A549 (cell line): Measurements from ENCODE around the gene SDF2L1. TPM values are rescaled to one million over a fixed set of nuclear protein-coding genes. Genes with fewer than 3 reads are reported as not detected.

Experiments
- ATAC-seq, 2 experiments: fragments of 200-7000 bp in 1 of 2; fragments of >200 bp in 1 of 2; cut with Nextera tagmentation in 1 of 2; cut with Tn5 transposase in 1 of 2; 3 replicates each; pipeline versions ENCODE4 v1.8.0 to v1.9.1; 2018 to 2020; ENCODE audit warnings: mild to moderate bottlenecking in 1 of 2, moderate library complexity in 1 of 2
- CTCF ChIA-PET: fragments of 300-600 bp; sonication (Branson Sonifier 250); formaldehyde crosslinking; extraction: SDS; loops from one replicate; lab custom pipeline; 2021; ENCODE audit warnings: antibody characterized with exemption, inconsistent platforms; lab: Yijun Ruan, JAX
- POLR2A ChIA-PET: fragments of 350-600 bp; formaldehyde crosslinking; extraction: SDS; loops from one replicate; lab custom pipeline; 2021; ENCODE audit warnings: antibody characterized with exemption, inconsistent platforms; lab: Yijun Ruan, JAX
- DNase-seq, 2 experiments: peaks; one replicate each; pipeline versions ENCODE4 v3.0.0 to v3.0.0-alpha.2; 2011 to 2016; ENCODE audit warnings: low read depth in 1 of 2, low spot score in 1 of 2
- FAIRE-seq: peaks from 2 replicates; lab custom pipeline; 2011; peaks lifted over from hg19 to GRCh38; lab: Jason Lieb, UNC
- H3K27ac ChIP-seq, 2 experiments: fragments of >200 bp; sonication (Bioruptor Twin); formaldehyde crosslinking; 3 replicates each; pipeline ENCODE4 v1.5.1; 2016 to 2017
- H3K4me1 ChIP-seq: fragments of >200 bp; sonication (Bioruptor Twin); formaldehyde crosslinking; 3 replicates; pipeline ENCODE4 v1.6.1; 2016
- H3K4me2 ChIP-seq: fragments of >200 bp; sonication (Bioruptor Twin); formaldehyde crosslinking; 3 replicates; pipeline ENCODE4 v1.6.1; 2016
- H3K4me3 ChIP-seq: fragments of >200 bp; sonication (Bioruptor Twin); formaldehyde crosslinking; 3 replicates; pipeline ENCODE4 v1.5.1; 2016
- H3K9me3 ChIP-seq: fragments of >200 bp; sonication (Bioruptor Twin); formaldehyde crosslinking; 3 replicates; pipeline ENCODE4 v1.6.1; 2016
- CEBPB ChIP-seq, 2 experiments: fragments of >200 bp in 1 of 2; sonication (Bioruptor Twin) in 1 of 2; formaldehyde crosslinking in 1 of 2; IDR thresholded peaks; 2 replicates each; pipeline ENCODE4 v1.6.1; 2012 to 2016
- CHD2 ChIP-seq: fragments of 150-350 bp; IDR thresholded peaks from 2 replicates; pipeline ENCODE4 v1.6.1; 2014; ENCODE audit warnings: low read length; ENCODE audit not compliant: partially characterized antibody
- ELK1 ChIP-seq: fragments of 150-350 bp; IDR thresholded peaks from 2 replicates; pipeline ENCODE4 v1.6.1; 2014; ENCODE audit warnings: low read depth, mild to moderate bottlenecking, low read length
- FOSB ChIP-seq: fragments of 250-450 bp; sonication (Bioruptor Pico); IDR thresholded peaks from 2 replicates; pipeline ENCODE4 v1.5.0; 2020; ENCODE audit warnings: mild to moderate bottlenecking, moderate library complexity
- HES2 ChIP-seq: fragments of >200 bp; sonication (Bioruptor Twin); formaldehyde crosslinking; IDR thresholded peaks from 2 replicates; pipeline ENCODE4 v1.6.1; 2016
- HEYL ChIP-seq: fragments of 250-450 bp; sonication (Bioruptor Pico); IDR thresholded peaks from 2 replicates; pipeline ENCODE4 v1.8.0; 2021; ENCODE audit warnings: mild to moderate bottlenecking, moderate library complexity
- HOXB5 ChIP-seq: fragments of 250-450 bp; sonication (Bioruptor Pico); IDR thresholded peaks from 2 replicates; pipeline ENCODE4 v1.5.0; 2020; ENCODE audit warnings: mild to moderate bottlenecking, moderate library complexity
- JUN ChIP-seq, 2 experiments: fragments of >200 bp; sonication (Bioruptor Twin); formaldehyde crosslinking; IDR thresholded peaks; 2 replicates in 1 of 2; 3 replicates in 1 of 2; pipeline ENCODE4 v1.6.1; 2016 to 2017
- KDM5A ChIP-seq: fragments of 200-600 bp; sonication (generic); IDR thresholded peaks from 2 replicates; pipeline ENCODE4 v1.6.1; 2016; ENCODE audit warnings: antibody characterized with exemption, mild to moderate bottlenecking
- MAFK ChIP-seq: fragments of 450-650 bp; IDR thresholded peaks from 2 replicates; pipeline ENCODE4 v1.6.1; 2014; ENCODE audit not compliant: partially characterized antibody
- MAX ChIP-seq: IDR thresholded peaks from 2 replicates; pipeline ENCODE4 v1.6.1; 2012
- MYC ChIP-seq: IDR thresholded peaks from 2 replicates; pipeline ENCODE4 v1.6.1; 2012; ENCODE audit warnings: mild to moderate bottlenecking, inconsistent platforms, low read length, improper control_type of control experiment, borderline replicate concordance
- NPAS2 ChIP-seq: fragments of 250-450 bp; sonication (Bioruptor Pico); IDR thresholded peaks from 2 replicates; pipeline ENCODE4 v1.8.0; 2022; ENCODE audit warnings: mild to moderate bottlenecking, moderate library complexity, borderline replicate concordance
- PHF8 ChIP-seq: fragments of 200-600 bp; sonication (generic); IDR thresholded peaks from 2 replicates; pipeline ENCODE4 v1.6.1; 2016; ENCODE audit warnings: low read depth, mild to moderate bottlenecking, antibody characterized with exemption, moderate library complexity, borderline replicate concordance
- RAD21 ChIP-seq, 2 experiments: fragments of >200 bp in 1 of 2; sonication (Bioruptor Twin) in 1 of 2; formaldehyde crosslinking in 1 of 2; IDR thresholded peaks in 1 of 2; conservative IDR thresholded peaks in 1 of 2; 2 replicates in 1 of 2; 3 replicates in 1 of 2; pipeline ENCODE4 v1.6.1; 2012 to 2018; ENCODE audit warnings: inconsistent platforms in 1 of 2
- RARB ChIP-seq: fragments of 250-450 bp; sonication (Bioruptor Pico); IDR thresholded peaks from 2 replicates; pipeline ENCODE4 v1.8.0; 2021; ENCODE audit warnings: mild to moderate bottlenecking, moderate library complexity
- RCOR1 ChIP-seq: fragments of 150-350 bp; IDR thresholded peaks from 2 replicates; pipeline ENCODE4 v1.6.1; 2014; ENCODE audit warnings: antibody characterized with exemption, low read length, low read depth
- RFX5 ChIP-seq: fragments of 450-650 bp; IDR thresholded peaks from 2 replicates; pipeline ENCODE4 v1.7.1; 2014; ENCODE audit warnings: antibody characterized with exemption, mild to moderate bottlenecking, moderate library complexity
- RNF2 ChIP-seq: fragments of 200-600 bp; sonication (generic); IDR thresholded peaks from 2 replicates; pipeline ENCODE4 v1.6.1; 2016; ENCODE audit warnings: low read depth, mild to moderate bottlenecking, antibody characterized with exemption, moderate library complexity, borderline replicate concordance
- SREBF2 ChIP-seq: fragments of 450-650 bp; IDR thresholded peaks from 2 replicates; pipeline ENCODE4 v1.6.1; 2014; ENCODE audit warnings: mild to moderate bottlenecking, moderate library complexity
- TP53 ChIP-seq: fragments of 250-450 bp; sonication (Bioruptor Pico); IDR thresholded peaks from 2 replicates; pipeline ENCODE4 v1.5.0; 2021; ENCODE audit warnings: mild to moderate bottlenecking, moderate library complexity
- ZFP36 ChIP-seq: fragments of 450-650 bp; IDR thresholded peaks from 2 replicates; pipeline ENCODE4 v1.6.1; 2014; ENCODE audit warnings: borderline replicate concordance; ENCODE audit not compliant: partially characterized antibody
- ZSCAN20 ChIP-seq: fragments of 250-450 bp; sonication (Bioruptor Pico); IDR thresholded peaks from 2 replicates; pipeline ENCODE4 v1.8.0; 2022; ENCODE audit warnings: mild to moderate bottlenecking, moderate library complexity
- WGBS: methylation state at CpG from one replicate; pipeline ENCODE4 v1.1.6; 2017; ENCODE audit errors: missing lambda C conversion rate; 5-methylcytosine and 5-hydroxymethylcytosine counted together
- polyA plus RNA-seq, 4 experiments: library from polyadenylated mRNA; depleted of rRNA in 3 of 4; stranded (reverse); fragments of >200 nt; fragmentation: RNase III in 1 of 4; extraction: RNeasy Plus Mini Kit Qiagen cat#74134 plus additional on column Dnase treatment in 1 of 4; gene quantifications; 2 replicates in 3 of 4; 3 replicates in 1 of 4; pipeline ENCODE4 v1.2.3, GENCODE V29; 2011 to 2017
- TF ChIP-seq, protein P1 (sequence below): fragments of 250-450 bp; sonication (Bioruptor Pico); IDR thresholded peaks from 2 replicates; pipeline ENCODE4 v1.5.0; 2020; ENCODE audit warnings: low read depth, mild to moderate bottlenecking, moderate library complexity

SDF2L1 gene
- polyA plus RNA-seq, 2 of the 4 experiments (the other 2 are of a cell fraction), result 13.7 to 41.9 TPM

DNA sequence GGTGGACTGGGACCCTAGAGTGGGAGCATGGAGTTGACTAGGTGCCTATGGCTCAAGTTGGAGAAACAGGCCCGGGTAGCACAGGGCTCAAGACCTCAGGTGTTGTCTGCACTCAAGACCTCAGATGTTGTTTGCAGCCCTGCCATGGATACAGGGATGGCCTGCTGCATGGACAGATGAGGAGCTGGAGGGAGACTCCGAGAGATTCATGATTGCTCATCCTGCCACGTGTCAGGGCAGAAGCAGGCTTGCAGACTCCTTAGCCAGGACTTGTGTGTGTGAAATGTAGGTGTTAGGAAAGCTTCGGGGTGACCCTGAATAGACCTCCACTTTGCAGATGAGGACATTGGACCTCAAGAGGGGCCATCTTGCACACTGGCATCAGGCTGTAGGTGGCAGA is 8.6 kb upstream of the SDF2L1 start:
- no peak for TF ChIP-seq JUN (IDR thresholded peaks at IDR 0.05)
- TF ChIP-seq FOSB (CRISPR knock-in tag), result no peak
- TF ChIP-seq HEYL, result no peak
- no peak for TF ChIP-seq RARB (CRISPR knock-in tag)
- TF ChIP-seq, protein P1, sequence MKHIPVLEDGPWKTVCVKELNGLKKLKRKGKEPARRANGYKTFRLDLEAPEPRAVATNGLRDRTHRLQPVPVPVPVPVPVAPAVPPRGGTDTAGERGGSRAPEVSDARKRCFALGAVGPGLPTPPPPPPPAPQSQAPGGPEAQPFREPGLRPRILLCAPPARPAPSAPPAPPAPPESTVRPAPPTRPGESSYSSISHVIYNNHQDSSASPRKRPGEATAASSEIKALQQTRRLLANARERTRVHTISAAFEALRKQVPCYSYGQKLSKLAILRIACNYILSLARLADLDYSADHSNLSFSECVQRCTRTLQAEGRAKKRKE (CRISPR knock-in tag), result no peak
- TF ChIP-seq ZSCAN20 (CRISPR knock-in tag), result no peak
- TF ChIP-seq CHD2, result no peak
- no peak for TF ChIP-seq ELK1
- TF ChIP-seq PHF8, result no peak
- DNase-seq (no peak), ATAC-seq (no peak), FAIRE-seq (no peak)
- Histone ChIP-seq H3K4me1 (peaks cover 3% of the 10 kb centered on the region; the same call in 1 of the 3 replicates), H3K4me3 (no peak overlapping the region), H3K4me2 (no peak overlapping the region), H3K27ac (no peak overlapping the region), H3K9me3 (no peaks in the 10 kb centered on the region)
- WGBS, result 88% methylated on average over 1 of the region's 4 CpGs
- ChIA-PET CTCF (interaction anchor here (0.9 to 9.7 kb wide), 3 partner anchors 8 to 14 kb away, joined by 3 to 133 read pairs (median 21); partner anchors contain the start of gene SDF2L1), POLR2A (no interaction called here)

- FAIRE-seq (no peak), DNase-seq (no peak), ATAC-seq (no peak)
- POLR2A ChIA-PET, result no interaction called here
- Histone ChIP-seq H3K4me1 (no peaks in the 10 kb centered on the region), H3K9me3 (no peaks in the 10 kb centered on the region), H3K27ac (no peak overlapping the region), H3K4me3 (no peak overlapping the region), H3K4me2 (no peak overlapping the region)
- CTCF ChIA-PET, result interaction anchor here (0.9 to 9.7 kb wide), 3 partner anchors 7 to 14 kb away, joined by 3 to 133 read pairs (median 21); partner anchors contain the start of gene SDF2L1
- TF ChIP-seq MYC (no peak), RAD21 (conservative IDR thresholded peaks at IDR 0.05 in 1 of 2, IDR thresholded peaks at IDR 0.05 in 1 of 2) (no peak), CEBPB (IDR thresholded peaks at IDR 0.05) (no peak), HOXB5 (no peak), HES2 (no peak), RNF2 (no peak), RCOR1 (no peak), MAFK (no peak), ZSCAN20 (CRISPR knock-in tag) (no peak), NPAS2 (CRISPR knock-in tag) (no peak), HEYL (no peak), KDM5A (no peak), SREBF2 (no peak), TP53 (CRISPR knock-in tag) (no peak)
- WGBS, result 85% methylated on average over 8 of the region's 16 CpGs
These were observed 8.0 kb upstream of the SDF2L1 start for GRCh38 chr22:21634081-21634480.

DNA sequence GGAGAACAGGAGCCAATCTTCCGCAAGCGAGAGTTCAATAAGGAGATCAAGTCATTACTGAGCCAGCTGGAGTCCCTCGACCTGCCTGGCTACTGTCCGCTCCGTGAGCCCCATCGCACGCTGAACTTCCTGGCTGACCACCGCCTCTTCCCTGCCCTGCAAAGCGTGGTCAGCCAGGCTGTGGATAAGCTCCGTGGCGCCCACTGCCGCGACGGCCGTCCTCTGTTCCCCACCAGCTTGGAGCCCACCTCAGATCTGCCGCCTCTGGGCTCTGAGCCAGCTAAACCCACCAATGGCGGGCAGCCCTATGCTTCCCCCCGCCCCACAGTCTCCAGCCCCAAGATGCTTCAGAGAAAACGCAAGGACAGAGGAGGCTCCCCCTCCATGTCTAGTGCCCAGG is 7.3 kb upstream of the SDF2L1 start:
- POLR2A ChIA-PET, result no interaction called here
- ATAC-seq (no peak), DNase-seq (no peak)

More for the DNA sequence above, 7.3 kb upstream of the SDF2L1 start:
- Histone ChIP-seq H3K9me3 (no peaks in the 10 kb centered on the region), H3K27ac (no peak overlapping the region), H3K4me2 (no peak overlapping the region), H3K4me1 (no peaks in the 10 kb centered on the region), H3K4me3 (no peak overlapping the region)
- CTCF ChIA-PET, result interaction anchor here (0.6 to 9.7 kb wide), 5 partner anchors 6 to 372 kb away, joined by 3 to 133 read pairs (median 11); partner anchors contain the start of gene SDF2L1
- 80% methylated on average over 17 of the region's 19 CpGs for WGBS
- TF ChIP-seq TP53 (CRISPR knock-in tag) (no peak), FOSB (CRISPR knock-in tag) (no peak), ZFP36 (no peak), KDM5A (no peak), ZSCAN20 (CRISPR knock-in tag) (no peak), MAFK (no peak), SREBF2 (no peak), RFX5 (no peak), MAX (no peak)
- TF ChIP-seq, protein P1 (CRISPR knock-in tag), result no peak
- no peak for FAIRE-seq
